GM21367 (cell line): Measurements from ENCODE around the gene APH1B.

ENCODE experiments used
- ATAC-seq: cut with Tn5 transposase; IDR thresholded peaks from one replicate; pipeline ENCODE4 v1.9.1; 2021; ENCODE audit not compliant: unreplicated experiment

APH1B gene

GRCh38 chr15:63251701-63252100 lies 25.7 kb upstream of the APH1B start:
- ATAC-seq, result no peak

- ATAC-seq, result no peak
These were observed 25.1 kb upstream of the APH1B start for GRCh38 chr15:63252292-63252691.

- no peak for ATAC-seq
These were observed 22.4 kb upstream of the APH1B start for GRCh38 chr15:63254991-63255390.

- no peak for ATAC-seq
These were observed 21.9 kb upstream of the APH1B start for GRCh38 chr15:63255489-63255990.

GRCh38 chr15:63256433-63257274 lies 20.8 kb upstream of the APH1B start:
- no peak for ATAC-seq

GRCh38 chr15:63258658-63259057 lies 18.7 kb upstream of the APH1B start:
- no peak for ATAC-seq

GRCh38 chr15:63260791-63261190 lies 16.6 kb upstream of the APH1B start:
- no peak for ATAC-seq

GRCh38 chr15:63261311-63261710 lies 16.1 kb upstream of the APH1B start:
- ATAC-seq, result no peak

GRCh38 chr15:63263519-63263918 lies 13.9 kb upstream of the APH1B start:
- ATAC-seq, result no peak

- ATAC-seq, result no peak
These were observed 12.6 kb upstream of the APH1B start for GRCh38 chr15:63264688-63265293.

- no peak for ATAC-seq
These were observed 3.0 kb upstream of the APH1B start for GRCh38 chr15:63274427-63274826.

GRCh38 chr15:63276342-63277037 lies 915 bp upstream of the APH1B start:
- no peak for ATAC-seq

GRCh38 chr15:63277893-63278456 lies 570 bp downstream of the APH1B start:
- ATAC-seq, result no peak

- no peak for ATAC-seq
These were observed 5.7 kb downstream of the APH1B start for GRCh38 chr15:63283126-63283525.

- no peak for ATAC-seq
These were observed 6.9 kb downstream of the APH1B start for GRCh38 chr15:63284335-63284734.

GRCh38 chr15:63287109-63287508 lies 9.7 kb downstream of the APH1B start:
- no peak for ATAC-seq

- ATAC-seq, result no peak
These were observed 10.9 kb downstream of the APH1B start for GRCh38 chr15:63288342-63288741.

GRCh38 chr15:63288778-63289378 lies 11.5 kb downstream of the APH1B start:
- ATAC-seq, result no peak

GRCh38 chr15:63291507-63291906 lies 14.1 kb downstream of the APH1B start:
- no peak for ATAC-seq

- no peak for ATAC-seq
These were observed 14.8 kb downstream of the APH1B start for GRCh38 chr15:63292241-63292640.

GRCh38 chr15:63292771-63293170 lies 15.4 kb downstream of the APH1B start:
- no peak for ATAC-seq
